Brain microvascular endothelial cell (primary cell): ENCODE data around the gene SGIP1.

Experiments used
- DNase-seq: peaks from one replicate; pipeline ENCODE4 v3.0.0-alpha.2; 2020
- H3K27ac ChIP-seq: fragments of 250-450 bp; sonication (Bioruptor Pico); 2 replicates; pipeline ENCODE4 v1.5.1; 2020; ENCODE audit warnings: mild to moderate bottlenecking, moderate library complexity
- H3K27me3 ChIP-seq: fragments of 250-450 bp; sonication (Bioruptor Pico); replicated peaks from 2 replicates; pipeline ENCODE4 v1.5.1; 2020; ENCODE audit warnings: mild to moderate bottlenecking
- H3K36me3 ChIP-seq: fragments of 250-450 bp; sonication (Bioruptor Pico); replicated peaks from 2 replicates; pipeline ENCODE4 v1.5.1; 2020; ENCODE audit warnings: mild to moderate bottlenecking
- H3K4me3 ChIP-seq: 2 replicates; pipeline ENCODE4 v1.5.1; 2011; ENCODE audit warnings: low read depth, mild to moderate bottlenecking, control low read depth, low read length, moderate library complexity
- CTCF ChIP-seq: IDR thresholded peaks from 2 replicates; pipeline ENCODE4 v1.5.1; 2011; ENCODE audit warnings: low read depth, mild to moderate bottlenecking, moderate library complexity, low read length, control low read depth, inconsistent platforms; ENCODE audit errors: missing control alignments
- in situ Hi-C: cut with HindIII; loops from 2 replicates; pipeline ENCODE4 v1.10.0; 2017; ENCODE audit warnings: low sequenced_read_pairs, low pct_ligation_motif_present

SGIP1 gene

DNA sequence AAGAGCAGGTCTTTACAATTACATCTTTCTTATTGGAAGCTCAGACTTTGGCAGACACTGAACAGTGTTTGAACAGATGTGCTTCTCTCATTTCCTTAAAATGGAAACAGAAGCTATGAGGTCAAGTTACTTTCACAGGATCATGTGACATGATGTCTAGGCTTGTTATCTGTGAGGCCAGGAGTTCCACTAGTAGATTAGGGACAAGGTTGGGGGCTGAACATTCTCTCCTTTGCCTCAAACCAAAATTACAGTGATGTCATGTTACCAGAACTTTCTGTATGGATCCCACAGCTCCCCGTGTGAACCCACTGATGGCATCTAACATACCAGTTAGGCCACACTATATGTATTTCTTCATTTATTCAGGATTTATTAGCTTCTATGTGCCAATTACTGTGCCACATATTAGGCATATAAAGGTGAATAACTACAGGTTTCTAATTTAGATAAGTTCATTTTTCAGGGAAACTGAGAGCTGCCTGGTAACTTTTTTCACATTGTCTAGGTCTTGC, 224.3 kb downstream of the SGIP1 start:
- no peak for TF ChIP-seq CTCF
- in situ Hi-C loops = loop anchor here (25.0 kb wide), 1 partner anchor 204 kb away; no protein-coding TSS in a partner anchor
- Histone ChIP-seq H3K36me3 (no peaks in the 10 kb centered on the region), H3K27me3 (no peaks in the 10 kb centered on the region), H3K27ac (no peak overlapping the region), H3K4me3 (no peak overlapping the region)
- DNase-seq = peak; percentile 12

GRCh38 chr1:66760506-66760905, 226.6 kb downstream of the SGIP1 start:
- H3K36me3 ChIP-seq = no peaks in the 10 kb centered on the region
- H3K4me3 ChIP-seq = no peak overlapping the region
- in situ Hi-C loops = loop anchor here (25.0 kb wide), 1 partner anchor 202 kb away; no protein-coding TSS in a partner anchor

DNA sequence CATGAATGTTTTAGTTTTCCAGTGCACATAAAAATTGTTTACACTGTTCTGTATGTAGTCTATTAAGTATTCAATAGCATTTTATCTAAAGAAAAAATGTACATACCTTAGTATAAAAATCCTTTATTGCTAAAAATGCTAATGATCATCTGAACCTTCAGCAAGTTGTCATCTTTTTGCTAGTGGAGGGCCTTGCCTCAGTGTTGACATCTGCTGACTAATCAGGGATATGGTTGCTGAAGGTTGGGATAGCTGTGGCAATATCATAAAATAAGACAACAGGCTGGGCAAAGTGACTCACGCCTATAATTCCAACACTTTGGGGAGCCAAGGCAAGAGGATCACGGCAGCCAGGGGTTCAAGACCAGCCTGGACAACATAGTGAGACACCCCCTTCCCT, 227.3 kb downstream of the SGIP1 start:
- no peak overlapping the region for H3K4me3 ChIP-seq
- H3K27ac ChIP-seq = no peak overlapping the region
- peak; percentile 12 for TF ChIP-seq CTCF
- no peaks in the 10 kb centered on the region for H3K36me3 ChIP-seq
- no peaks in the 10 kb centered on the region for H3K27me3 ChIP-seq
- DNase-seq = no peak
- in situ Hi-C loops = loop anchor here (25.0 kb wide), 1 partner anchor 201 kb away; no protein-coding TSS in a partner anchor

More at GRCh38 chr1:66760506-66760905, 226.6 kb downstream of the SGIP1 start:
- no peak for TF ChIP-seq CTCF
- Histone ChIP-seq H3K27ac (no peak overlapping the region), H3K27me3 (no peaks in the 10 kb centered on the region)
- no peak for DNase-seq

DNA sequence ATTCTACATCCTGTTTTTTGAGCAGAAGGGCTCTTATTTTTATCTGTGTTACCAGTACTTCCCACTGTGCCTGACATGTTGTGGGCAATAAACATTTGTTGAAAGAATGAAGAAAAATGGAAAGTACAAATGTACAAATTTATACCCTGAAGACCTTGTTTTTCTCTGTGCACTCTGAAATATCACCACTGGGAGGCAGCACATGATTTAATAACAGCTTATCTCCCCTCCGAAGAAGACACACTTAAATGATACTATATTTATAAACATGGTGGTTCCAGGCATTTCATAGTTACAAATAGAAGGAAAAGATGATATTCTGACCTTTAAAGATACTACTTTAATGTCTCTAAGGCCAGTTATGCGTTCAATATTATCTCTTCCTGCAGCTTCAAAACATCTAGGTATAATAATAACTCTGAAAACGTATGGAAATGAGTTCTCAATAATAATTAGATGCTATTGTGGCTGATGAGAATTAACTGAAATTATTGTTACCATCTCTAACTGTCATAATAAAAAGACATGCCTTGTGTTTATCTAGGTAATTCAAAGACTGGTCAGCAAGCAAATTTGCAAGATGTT, 231.1 kb downstream of the SGIP1 start:
- H3K36me3 ChIP-seq = no peaks in the 10 kb centered on the region
- in situ Hi-C loops = loop anchor here (25.0 kb wide), 1 partner anchor 197 kb away; no protein-coding TSS in a partner anchor
- peak; percentile 72 for DNase-seq
- no peaks in the 10 kb centered on the region for H3K27me3 ChIP-seq
- H3K27ac ChIP-seq = no peak overlapping the region
- peak; percentile 64 for TF ChIP-seq CTCF
- H3K4me3 ChIP-seq = no peak overlapping the region

- no peak for DNase-seq
- Histone ChIP-seq H3K4me3 (no peak overlapping the region), H3K27me3 (no peaks in the 10 kb centered on the region), H3K27ac (no peak overlapping the region), H3K36me3 (no peaks in the 10 kb centered on the region)
- no peak for TF ChIP-seq CTCF
- in situ Hi-C loops = loop anchor here (25.0 kb wide), 1 partner anchor 195 kb away; no protein-coding TSS in a partner anchor
Observed at GRCh38 chr1:66767626-66768025, 233.7 kb downstream of the SGIP1 start.

- TF ChIP-seq CTCF = no peak
- Histone ChIP-seq H3K27me3 (no peaks in the 10 kb centered on the region), H3K36me3 (no peaks in the 10 kb centered on the region), H3K27ac (no peak overlapping the region), H3K4me3 (no peak overlapping the region)
- in situ Hi-C loops = loop anchor here (25.0 kb wide), 1 partner anchor 193 kb away; no protein-coding TSS in a partner anchor
- DNase-seq = no peak
Observed at GRCh38 chr1:66768965-66769364, 235.0 kb downstream of the SGIP1 start.
